Adipose tissue (tissue), 3 donors: ENCODE measurements around the gene NRARP. TPM values are rescaled to one million over a fixed set of nuclear protein-coding genes. Genes with fewer than 3 reads are reported as not detected.
"Not testable (repeated sequence)": the region's sequence is repeated elsewhere in the genome, so short reads cannot be mapped to it uniquely, and the experiment has no call there.

ENCODE experiments used
- H3K27ac ChIP-seq: one replicate; pipeline ENCODE4 v1.5.1; 2013; ENCODE audit warnings: low read depth, low read length
- WGBS, 3 donors: extraction: QIAGEN DNeasy Blood & Tissue Kit; methylation state at CpG; one replicate each; pipeline ENCODE4 v1.1.7; 2013; 5-methylcytosine and 5-hydroxymethylcytosine counted together
- polyA plus RNA-seq, 3 donors: library from polyadenylated mRNA; stranded (reverse); fragments of 200-250 nt; gene quantifications; one replicate each; pipeline ENCODE4 v1.2.3, GENCODE V29; 2013
- donor health status: healthy with polysubstance abuse.
- donor health status: Bipolar disorder and iron deficiency.
- donor health status: healthy.

The NRARP gene
- 1 to 10 TPM; 2.3 to 5.9 (median 3.8) TPM for polyA plus RNA-seq

- 0 to 2% (median 1%) methylated on average over 26 to 60 of the region's 60 CpGs for WGBS, 3 donors
- no peak within 1 kb of the TSS for H3K27ac ChIP-seq
Measured at GRCh38 chr9:137302118-137302448, at the start of gene NRARP. TSS of gene NRARP (minus strand) at chr9:137302271. CDS start at chr9:137301928, 343 bp downstream.

- no peak overlapping the region for H3K27ac ChIP-seq
- WGBS, 3 donors: 95 to 98% (median 98%) methylated on average over 22 to 30 of the region's 30 CpGs
Measured at GRCh38 chr9:137350696-137351584, 48.9 kb upstream of the NRARP start.

GRCh38 chr9:137349471-137350033 lies 47.5 kb upstream of the NRARP start:
- WGBS, 3 donors: 94 to 98% (median 95%) methylated on average over 24 to 27 of the region's 27 CpGs
- no peak overlapping the region for H3K27ac ChIP-seq

GRCh38 chr9:137348769-137349470 lies 46.8 kb upstream of the NRARP start:
- WGBS, 3 donors: 96 to 98% (median 97%) methylated on average over 29 to 31 of the region's 31 CpGs

GRCh38 chr9:137347928-137348327 lies 45.9 kb upstream of the NRARP start:
- no peak overlapping the region for H3K27ac ChIP-seq
- WGBS, 3 donors: 95 to 96% (median 96%) methylated on average over 13 of the region's 13 CpGs

More at GRCh38 chr9:137348769-137349470, 46.8 kb upstream of the NRARP start:
- H3K27ac ChIP-seq: no peak overlapping the region

GRCh38 chr9:137342482-137342881 lies 40.4 kb upstream of the NRARP start:
- H3K27ac ChIP-seq: no peak overlapping the region
- 81 to 83% (median 82%) methylated on average over 7 of the region's 7 CpGs for WGBS, 3 donors

GRCh38 chr9:137341227-137341626 lies 39.2 kb upstream of the NRARP start:
- H3K27ac ChIP-seq: no peak overlapping the region
- WGBS, 3 donors: 72 to 80% (median 77%) methylated on average over 5 to 6 of the region's 6 CpGs

- not testable (repeated sequence) for H3K27ac ChIP-seq
- WGBS, 3 donors: 85 to 90% (median 88%) methylated on average over 12 of the region's 12 CpGs
Measured at GRCh38 chr9:137339908-137340462, 37.9 kb upstream of the NRARP start.

- WGBS, 3 donors: 70 to 77% (median 73%) methylated on average over 7 of the region's 7 CpGs
- no peak overlapping the region for H3K27ac ChIP-seq
Measured at GRCh38 chr9:137339045-137339907, 37.2 kb upstream of the NRARP start.

GRCh38 chr9:137336735-137337134 lies 34.7 kb upstream of the NRARP start:
- WGBS, 3 donors: 93 to 98% (median 93%) methylated on average over 2 of the region's 2 CpGs
- no peak overlapping the region for H3K27ac ChIP-seq

- 78 to 84% (median 79%) methylated on average over 21 of the region's 21 CpGs for WGBS, 3 donors
Measured at GRCh38 chr9:137333016-137333671, 31.1 kb upstream of the NRARP start.

GRCh38 chr9:137331929-137332328 lies 29.9 kb upstream of the NRARP start:
- 93 to 97% (median 97%) methylated on average over 9 of the region's 9 CpGs for WGBS, 3 donors
- no peak overlapping the region for H3K27ac ChIP-seq

More at GRCh38 chr9:137333016-137333671, 31.1 kb upstream of the NRARP start:
- H3K27ac ChIP-seq: no peak overlapping the region

- 74 to 83% (median 77%) methylated on average over 6 of the region's 6 CpGs for WGBS, 3 donors
- H3K27ac ChIP-seq: no peak overlapping the region
Measured at GRCh38 chr9:137330689-137331088, 28.6 kb upstream of the NRARP start.

- 59 to 67% (median 64%) methylated on average over 14 to 24 of the region's 26 CpGs for WGBS, 3 donors
- H3K27ac ChIP-seq: not testable (repeated sequence)
Measured at GRCh38 chr9:137329590-137329989, 27.5 kb upstream of the NRARP start.

GRCh38 chr9:137327641-137328550 lies 25.8 kb upstream of the NRARP start:
- 78 to 85% (median 83%) methylated on average over 8 of the region's 8 CpGs for WGBS, 3 donors
- H3K27ac ChIP-seq: not testable (repeated sequence)

- no peak overlapping the region for H3K27ac ChIP-seq
- WGBS, 3 donors: 62 to 85% (median 71%) methylated on average over 19 of the region's 19 CpGs
Measured at GRCh38 chr9:137326445-137327065, 24.5 kb upstream of the NRARP start.
